Prostate gland (tissue), 2 donors: Measurements from ENCODE around the gene SIGLEC5. TPM values are rescaled to one million over a fixed set of nuclear protein-coding genes. Genes with fewer than 3 reads are reported as not detected.

Experiments
- DNase-seq: peaks from one replicate; pipeline ENCODE4 v3.0.0-alpha.2; 2019; ENCODE audit warnings: low spot score
- H3K27ac ChIP-seq, 2 donors: fragments of 200-600 bp; sonication (generic); 2 replicates each; pipeline ENCODE4 v1.5.1; 2017 to 2019
- H3K27me3 ChIP-seq: fragments of 200-600 bp; sonication (generic); replicated peaks from 2 replicates; pipeline ENCODE4 v1.5.1; 2019; ENCODE audit not compliant: insufficient read depth
- H3K36me3 ChIP-seq, 2 donors: fragments of 200-600 bp; sonication (generic); 1 replicate in 1 of 2; 2 replicates in 1 of 2; pipeline versions ENCODE4 v1.5.1 to v1.8.1; 2017 to 2019
- H3K4me1 ChIP-seq: fragments of 200-600 bp; sonication (generic); replicated peaks from 2 replicates; pipeline ENCODE4 v1.5.1; 2019
- H3K4me3 ChIP-seq, 2 donors: fragments of 200-600 bp; sonication (generic); 2 replicates each; pipeline ENCODE4 v1.5.1; 2017 to 2019
- H3K9me3 ChIP-seq: fragments of 200-600 bp; sonication (generic); 2 replicates; pipeline ENCODE4 v1.5.1; 2017
- POLR2A ChIP-seq: fragments of 450-650 bp; IDR thresholded peaks from one replicate; pipeline ENCODE4 v1.6.1; 2016; ENCODE audit warnings: antibody characterized with exemption, mild to moderate bottlenecking
- POLR2AphosphoS5 ChIP-seq: sonication (generic); formaldehyde crosslinking; IDR thresholded peaks from one replicate; pipeline ENCODE4 v1.6.1; 2017; ENCODE audit warnings: antibody characterized with exemption
- WGBS: methylation state at CpG from one replicate; pipeline ENCODE4 v1.1.5; 2018; 5-methylcytosine and 5-hydroxymethylcytosine counted together
- intact Hi-C: fragments of 100-400 bp; cut with DNase I; formaldehyde crosslinking; loops from one replicate; pipeline ENCODE4 v1.14.2; 2022
- total RNA-seq, 2 donors: library from RNA; depleted of rRNA; stranded (reverse); fragments of >200 nt; gene quantifications; one replicate each; pipeline ENCODE4 v1.1.0, GENCODE V29; 2016
- TF ChIP-seq, protein P1 (sequence below), 4 experiments: fragments of 200-600 bp in 2 of 4; fragments of 450-650 bp in 2 of 4; sonication (generic) in 2 of 4; IDR thresholded peaks; 1 replicate in 3 of 4; 2 replicates in 1 of 4; pipeline ENCODE4 v1.5.1; 2016 to 2019; ENCODE audit warnings: antibody characterized with exemption in 4 of 4, mild to moderate bottlenecking in 2 of 4, moderate library complexity in 2 of 4

The SIGLEC5 gene
- total RNA-seq, 2 donors from 2014 or later, result not detected

DNA sequence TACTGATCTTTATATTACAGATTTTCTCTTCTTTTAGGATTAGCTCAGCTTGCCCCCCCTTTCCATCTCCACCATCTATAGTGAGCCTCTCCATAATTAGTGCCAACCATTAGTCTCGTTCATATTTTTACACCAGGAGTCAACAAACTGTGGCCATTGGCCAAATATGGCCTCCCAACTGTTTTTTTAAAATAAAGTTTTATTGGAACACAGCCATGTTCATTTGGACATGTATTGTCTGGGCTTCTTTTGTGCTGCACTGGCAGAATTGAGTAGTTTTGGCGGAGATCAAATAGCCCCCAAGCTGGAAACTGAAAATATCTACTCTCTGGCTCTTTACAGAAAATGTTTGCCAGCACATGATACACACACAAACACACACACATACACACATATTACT, 40.7 kb downstream of the SIGLEC5 start:
- DNase-seq, result no peak
- 96% methylated on average over 2 of the region's 2 CpGs for WGBS
- Histone ChIP-seq H3K4me3 (no peak overlapping the region), H3K27me3 (no peaks in the 10 kb centered on the region), H3K27ac (no peak overlapping the region), H3K4me1 (peaks cover 3% of the 10 kb centered on the region), H3K36me3 (no peaks in the 10 kb centered on the region), H3K9me3 (no peaks in the 10 kb centered on the region)
- intact Hi-C loops, result no loop called here
- TF ChIP-seq POLR2A (no peak), POLR2AphosphoS5 (no peak)
- TF ChIP-seq, protein P1, sequence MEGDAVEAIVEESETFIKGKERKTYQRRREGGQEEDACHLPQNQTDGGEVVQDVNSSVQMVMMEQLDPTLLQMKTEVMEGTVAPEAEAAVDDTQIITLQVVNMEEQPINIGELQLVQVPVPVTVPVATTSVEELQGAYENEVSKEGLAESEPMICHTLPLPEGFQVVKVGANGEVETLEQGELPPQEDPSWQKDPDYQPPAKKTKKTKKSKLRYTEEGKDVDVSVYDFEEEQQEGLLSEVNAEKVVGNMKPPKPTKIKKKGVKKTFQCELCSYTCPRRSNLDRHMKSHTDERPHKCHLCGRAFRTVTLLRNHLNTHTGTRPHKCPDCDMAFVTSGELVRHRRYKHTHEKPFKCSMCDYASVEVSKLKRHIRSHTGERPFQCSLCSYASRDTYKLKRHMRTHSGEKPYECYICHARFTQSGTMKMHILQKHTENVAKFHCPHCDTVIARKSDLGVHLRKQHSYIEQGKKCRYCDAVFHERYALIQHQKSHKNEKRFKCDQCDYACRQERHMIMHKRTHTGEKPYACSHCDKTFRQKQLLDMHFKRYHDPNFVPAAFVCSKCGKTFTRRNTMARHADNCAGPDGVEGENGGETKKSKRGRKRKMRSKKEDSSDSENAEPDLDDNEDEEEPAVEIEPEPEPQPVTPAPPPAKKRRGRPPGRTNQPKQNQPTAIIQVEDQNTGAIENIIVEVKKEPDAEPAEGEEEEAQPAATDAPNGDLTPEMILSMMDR (IDR thresholded peaks at IDR 0.05), result no peak

DNA sequence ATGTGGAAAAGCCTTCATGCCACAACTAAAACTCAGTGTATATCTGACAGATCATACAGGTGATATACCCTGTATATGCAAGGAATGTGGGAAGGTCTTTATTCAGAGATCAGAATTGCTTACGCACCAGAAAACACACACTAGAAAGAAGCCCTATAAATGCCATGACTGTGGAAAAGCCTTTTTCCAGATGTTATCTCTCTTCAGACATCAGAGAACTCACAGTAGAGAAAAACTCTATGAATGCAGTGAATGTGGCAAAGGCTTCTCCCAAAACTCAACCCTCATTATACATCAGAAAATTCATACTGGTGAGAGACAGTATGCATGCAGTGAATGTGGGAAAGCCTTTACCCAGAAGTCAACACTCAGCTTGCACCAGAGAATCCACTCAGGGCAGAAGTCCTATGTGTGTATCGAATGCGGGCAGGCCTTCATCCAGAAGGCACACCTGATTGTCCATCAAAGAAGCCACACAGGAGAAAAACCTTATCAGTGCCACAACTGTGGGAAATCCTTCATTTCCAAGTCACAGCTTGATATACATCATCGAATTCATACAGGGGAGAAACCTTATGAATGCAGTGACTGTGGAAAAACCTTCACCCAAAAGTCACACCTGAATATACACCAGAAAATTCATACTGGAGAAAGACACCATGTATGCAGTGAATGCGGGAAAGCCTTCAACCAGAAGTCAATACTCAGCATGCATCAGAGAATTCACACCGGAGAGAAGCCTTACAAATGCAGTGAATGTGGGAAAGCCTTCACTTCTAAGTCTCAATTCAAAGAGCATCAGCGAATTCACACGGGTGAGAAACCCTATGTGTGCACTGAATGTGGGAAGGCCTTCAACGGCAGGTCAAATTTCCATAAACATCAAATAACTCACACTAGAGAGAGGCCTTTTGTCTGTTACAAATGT, 42.7 kb downstream of the SIGLEC5 start:
- no peaks in the 10 kb centered on the region for H3K27me3 ChIP-seq
- no peak overlapping the region for H3K27ac ChIP-seq
- intact Hi-C loops, result no loop called here
- H3K9me3 ChIP-seq, result no peaks in the 10 kb centered on the region
- no peaks in the 10 kb centered on the region for H3K4me1 ChIP-seq
- WGBS, result 98% methylated on average over 9 of the region's 9 CpGs
- no peak overlapping the region for H3K4me3 ChIP-seq
- H3K36me3 ChIP-seq, result no peaks in the 10 kb centered on the region
- no peak for TF ChIP-seq POLR2AphosphoS5
- TF ChIP-seq POLR2A, result no peak
- TF ChIP-seq, protein P1 (IDR thresholded peaks at IDR 0.05), result no peak
- DNase-seq, result no peak

DNA sequence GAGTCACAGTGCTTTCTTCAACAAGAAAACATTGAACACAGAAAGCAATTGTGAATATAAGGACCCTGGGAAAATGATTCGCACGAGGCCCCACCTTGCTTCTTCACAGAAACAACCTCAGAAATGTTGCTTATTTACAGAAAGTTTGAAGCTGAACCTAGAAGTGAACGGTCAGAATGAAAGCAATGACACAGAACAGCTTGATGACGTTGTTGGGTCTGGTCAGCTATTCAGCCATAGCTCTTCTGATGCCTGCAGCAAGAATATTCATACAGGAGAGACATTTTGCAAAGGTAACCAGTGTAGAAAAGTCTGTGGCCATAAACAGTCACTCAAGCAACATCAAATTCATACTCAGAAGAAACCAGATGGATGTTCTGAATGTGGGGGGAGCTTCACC, 43.4 kb downstream of the SIGLEC5 start:
- Histone ChIP-seq H3K36me3 (peaks cover 0 to 6% of the 10 kb centered on the region in 2 donors), H3K27me3 (no peaks in the 10 kb centered on the region), H3K4me1 (no peaks in the 10 kb centered on the region), H3K9me3 (no peaks in the 10 kb centered on the region), H3K27ac (no peak overlapping the region), H3K4me3 (no peak overlapping the region)
- 97% methylated on average over 4 of the region's 4 CpGs for WGBS
- DNase-seq, result no peak
- intact Hi-C loops, result no loop called here
- TF ChIP-seq, protein P1 (IDR thresholded peaks at IDR 0.05), result no peak
- TF ChIP-seq POLR2A (no peak), POLR2AphosphoS5 (no peak)

DNA sequence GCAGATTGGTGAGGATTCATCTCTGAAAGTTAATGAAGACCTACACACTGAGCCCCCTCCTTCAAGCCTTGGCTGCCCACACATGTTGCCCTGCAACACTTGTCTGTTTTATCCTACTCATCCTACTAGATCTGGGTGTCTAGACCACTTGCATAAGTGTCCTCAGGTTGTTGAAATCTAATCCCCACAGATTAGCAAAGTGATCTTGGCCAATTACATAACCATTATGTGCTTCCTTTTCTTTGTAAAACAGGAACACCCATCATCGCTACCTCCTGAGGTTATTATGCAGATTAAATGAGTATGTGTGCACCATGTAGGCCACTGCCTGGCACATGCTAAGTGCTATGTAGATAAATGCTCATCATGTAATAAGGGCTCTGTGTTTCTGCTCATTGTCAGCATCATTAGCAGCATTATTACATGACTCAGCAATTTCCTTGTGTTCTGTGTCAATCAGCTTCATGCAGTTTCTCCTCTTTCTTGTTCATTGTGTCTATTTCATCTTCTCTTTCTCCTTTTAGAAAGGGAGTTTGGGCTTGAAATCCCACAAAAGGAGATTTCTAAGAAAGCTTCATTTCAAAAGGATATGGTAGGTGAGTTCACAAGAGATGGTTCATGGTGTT, 44.0 kb downstream of the SIGLEC5 start:
- DNase-seq, result no peak
- TF ChIP-seq POLR2AphosphoS5 (no peak), POLR2A (no peak)
- TF ChIP-seq, protein P1 (IDR thresholded peaks at IDR 0.05), result no peak
- Histone ChIP-seq H3K9me3 (no peaks in the 10 kb centered on the region), H3K4me1 (no peaks in the 10 kb centered on the region), H3K27ac (no peak overlapping the region), H3K4me3 (no peak overlapping the region), H3K36me3 (peaks cover 0 to 11% of the 10 kb centered on the region in 2 donors), H3K27me3 (no peaks in the 10 kb centered on the region)
- intact Hi-C loops, result no loop called here
- 93% methylated on average over 1 of the region's 1 CpG for WGBS
